Astrocyte of the spinal cord (primary cell): Measurements from ENCODE around the gene METTL24.
"Not testable (repeated sequence)": the region's sequence is repeated elsewhere in the genome, so short reads cannot be mapped to it uniquely, and the experiment has no call there.

Source experiments
- DNase-seq: peaks from one replicate; pipeline ENCODE4 v3.0.0; 2011; ENCODE audit warnings: low read depth, low spot score
- H3K4me3 ChIP-seq: 2 replicates; pipeline ENCODE4 v1.5.1; 2011; ENCODE audit warnings: low read depth, mild to moderate bottlenecking, low read length, moderate library complexity
- CTCF ChIP-seq: IDR thresholded peaks from 2 replicates; pipeline ENCODE4 v1.5.1; 2012; ENCODE audit warnings: low read depth, mild to moderate bottlenecking, low read length, inconsistent platforms
- in situ Hi-C: cut with HindIII; loops from 2 replicates; pipeline ENCODE4 v1.10.0; 2017; ENCODE audit warnings: low sequenced_read_pairs

Gene METTL24

GRCh38 chr6:110351986-110352385, 6.2 kb downstream of the METTL24 start:
- in situ Hi-C loops: no loop called here
- TF ChIP-seq CTCF: no peak
- H3K4me3 ChIP-seq: no peak overlapping the region
- no peak for DNase-seq

- no peak for TF ChIP-seq CTCF
- in situ Hi-C loops: no loop called here
Measured at GRCh38 chr6:110351546-110351945, 6.6 kb downstream of the METTL24 start.

GRCh38 chr6:110350593-110350992, 7.6 kb downstream of the METTL24 start:
- DNase-seq, in situ Hi-C loops, H3K4me3 ChIP-seq: not testable (repeated sequence)

More at GRCh38 chr6:110351546-110351945, 6.6 kb downstream of the METTL24 start:
- no peak for DNase-seq
- H3K4me3 ChIP-seq: no peak overlapping the region

GRCh38 chr6:110348961-110349690, 9.0 kb downstream of the METTL24 start:
- DNase-seq: no peak
- H3K4me3 ChIP-seq: no peak overlapping the region
- in situ Hi-C loops: no loop called here
- no peak for TF ChIP-seq CTCF

GRCh38 chr6:110345025-110345424, 13.1 kb downstream of the METTL24 start:
- TF ChIP-seq CTCF: no peak
- in situ Hi-C loops: no loop called here

GRCh38 chr6:110342759-110343158, 15.4 kb downstream of the METTL24 start:
- in situ Hi-C loops: no loop called here
- no peak overlapping the region for H3K4me3 ChIP-seq
- TF ChIP-seq CTCF: no peak
- no peak for DNase-seq

More at GRCh38 chr6:110345025-110345424, 13.1 kb downstream of the METTL24 start:
- DNase-seq: no peak
- H3K4me3 ChIP-seq: no peak overlapping the region

GRCh38 chr6:110341663-110342596, 16.2 kb downstream of the METTL24 start:
- H3K4me3 ChIP-seq: no peak overlapping the region
- DNase-seq: no peak
- in situ Hi-C loops: no loop called here
- peak; percentile 34 for TF ChIP-seq CTCF
